ENCODE results near the gene LGALS9C. TPM values are rescaled to one million over a fixed set of nuclear protein-coding genes. Genes with fewer than 3 reads are reported as not detected.
"Not testable (repeated sequence)": the region's sequence is repeated elsewhere in the genome, so short reads cannot be mapped to it uniquely, and the experiment has no call there.

The LGALS9C gene
- total and polyA plus RNA-seq, 5 experiments from 2014 or later = not detected

DNA sequence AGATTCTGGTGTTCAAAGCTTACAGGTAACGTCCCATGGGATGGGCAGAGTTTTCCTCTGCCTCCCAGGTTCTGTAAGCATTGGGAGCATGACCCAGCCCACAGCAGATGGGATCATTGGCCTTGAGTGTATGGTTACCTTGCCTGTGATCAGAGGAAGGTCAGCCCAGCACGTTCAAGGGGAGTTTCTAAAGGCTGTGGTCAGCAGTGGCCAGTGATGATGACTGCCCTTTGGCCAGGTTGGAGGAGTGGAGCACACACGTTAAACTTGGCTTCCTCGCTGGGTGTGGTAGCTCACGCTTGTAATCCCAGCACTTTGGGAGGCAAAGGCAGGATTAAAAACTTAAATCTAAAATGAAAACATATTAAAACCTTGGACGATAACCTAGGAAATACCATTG lies 51.8 kb downstream of the LGALS9C start:
- H3K4me3 Mint-ChIP-seq, H3K9me3 Mint-ChIP-seq, POLR2A ChIA-PET, H3K36me3 Mint-ChIP-seq, H3K27me3 Mint-ChIP-seq, ATAC-seq, H3K4me1 Mint-ChIP-seq, DNase-seq, H3K27ac Mint-ChIP-seq: not testable (repeated sequence)

DNA sequence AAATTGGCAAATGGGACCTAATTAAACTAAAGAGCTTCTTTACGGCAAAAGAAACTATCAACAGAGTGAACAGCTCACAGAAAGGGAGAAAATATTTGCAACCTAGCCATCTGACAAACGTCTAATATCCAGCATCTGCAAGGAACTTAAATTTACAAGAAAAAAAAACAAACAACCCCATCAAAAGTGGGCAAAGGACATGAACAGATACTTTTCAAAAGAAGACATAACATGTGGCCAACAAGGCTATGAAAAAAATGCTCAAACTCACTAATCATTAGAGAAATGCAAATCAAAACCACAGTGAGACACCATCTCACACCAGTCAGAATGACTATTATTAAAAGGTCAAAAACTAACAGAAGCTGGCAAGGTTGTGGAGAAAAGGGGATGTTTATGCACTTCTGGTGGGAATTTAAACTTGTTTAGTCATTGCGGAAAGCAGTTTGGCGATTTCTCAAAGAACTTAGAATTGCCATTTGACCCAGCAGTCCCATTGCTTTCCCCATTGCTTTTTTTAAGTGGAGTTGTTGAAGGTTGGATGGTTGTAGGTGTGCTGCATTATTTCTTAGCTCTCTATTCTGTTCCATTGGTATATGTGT lies 52.4 kb downstream of the LGALS9C start:
- ATAC-seq, H3K4me1 Mint-ChIP-seq, POLR2A ChIA-PET, H3K27ac Mint-ChIP-seq, H3K9me3 Mint-ChIP-seq, H3K4me3 Mint-ChIP-seq, H3K27me3 Mint-ChIP-seq, DNase-seq, H3K36me3 Mint-ChIP-seq: not testable (repeated sequence)

DNA sequence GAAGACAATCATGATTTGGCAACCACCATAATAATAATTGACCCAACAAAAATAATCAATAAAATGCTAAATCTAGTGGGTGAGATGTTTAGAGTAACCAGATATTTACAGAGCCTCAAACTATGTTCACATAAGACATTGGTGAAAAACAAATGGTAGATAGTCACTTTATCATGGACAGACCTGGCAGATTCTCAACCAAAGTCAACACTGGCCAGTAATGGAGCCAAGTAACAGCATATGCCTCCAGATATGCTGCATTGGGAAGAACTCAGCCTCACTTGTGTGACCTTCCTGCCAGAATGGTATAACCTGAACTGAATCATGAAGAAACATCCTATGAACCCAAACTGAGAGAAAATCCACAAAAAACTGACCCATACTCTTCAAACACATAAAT lies 53.8 kb downstream of the LGALS9C start:
- ATAC-seq, H3K27me3 Mint-ChIP-seq, H3K4me1 Mint-ChIP-seq, H3K36me3 Mint-ChIP-seq, POLR2A ChIA-PET, H3K27ac Mint-ChIP-seq, H3K4me3 Mint-ChIP-seq, DNase-seq: not testable (repeated sequence)
- peaks cover 0 to 11% (median 0%) of the 10 kb centered on the region in 9 donors for H3K9me3 Mint-ChIP-seq

DNA sequence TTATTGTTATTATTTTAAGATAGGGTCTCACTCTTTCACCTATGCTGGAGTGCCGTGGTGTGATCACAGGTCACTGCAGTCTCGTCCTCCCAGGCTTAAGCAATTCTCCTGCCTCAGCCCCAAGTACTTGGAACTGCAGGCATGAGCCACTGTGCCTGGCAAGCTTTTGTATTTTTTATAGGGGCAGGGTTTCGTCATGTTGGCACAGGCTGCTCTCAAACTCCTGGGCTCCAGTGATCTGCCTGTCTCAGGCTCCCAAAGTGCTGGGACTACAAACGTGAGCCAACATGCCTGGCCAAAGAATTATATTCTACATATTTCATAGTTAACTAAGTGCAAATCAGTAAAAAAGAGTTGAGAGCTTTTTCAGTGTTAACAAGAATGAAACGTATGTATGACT lies 65.6 kb downstream of the LGALS9C start:
- H3K36me3 Mint-ChIP-seq, ATAC-seq, H3K27me3 Mint-ChIP-seq, POLR2A ChIA-PET, H3K4me3 Mint-ChIP-seq, H3K9me3 Mint-ChIP-seq, DNase-seq, H3K4me1 Mint-ChIP-seq, H3K27ac Mint-ChIP-seq: not testable (repeated sequence)

DNA sequence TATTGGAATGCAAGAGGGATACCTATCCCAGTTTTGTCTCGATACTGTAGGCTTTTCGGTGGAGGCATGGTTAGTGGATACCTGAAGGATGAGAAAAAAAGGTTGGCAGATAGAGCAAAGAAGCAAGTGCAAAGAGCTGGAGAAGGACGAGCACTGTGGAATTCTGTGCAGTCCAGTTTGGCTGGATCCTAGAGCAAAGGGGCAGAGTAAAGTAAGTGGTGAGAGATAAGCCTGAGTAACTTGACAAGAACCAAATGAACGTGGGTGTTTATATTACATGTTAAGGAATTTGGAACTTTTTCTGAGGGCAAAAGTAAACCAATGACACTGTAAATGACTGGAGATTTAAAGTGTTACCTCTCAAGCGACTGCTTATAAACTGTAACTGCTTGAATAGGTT lies 66.3 kb downstream of the LGALS9C start:
- H3K27ac Mint-ChIP-seq, H3K9me3 Mint-ChIP-seq, H3K36me3 Mint-ChIP-seq, H3K4me1 Mint-ChIP-seq, ATAC-seq, POLR2A ChIA-PET, H3K4me3 Mint-ChIP-seq, DNase-seq, H3K27me3 Mint-ChIP-seq: not testable (repeated sequence)

Other genes with a start within 250 kb of the LGALS9C start
- gene FLII, start 218.1 kb upstream of the LGALS9C start, total RNA-seq = 100 to 1,000 TPM; 318 to 327 TPM
- 100 to 1,000 TPM in 2 of 3 donors, 10 to 100 TPM in 1; 81.2 to 180 (median 100) TPM for gene FLII, start 218.1 kb upstream of the LGALS9C start, polyA plus RNA-seq
- 10 to 100 TPM; 16.7 to 17.4 TPM for gene MIEF2, start 216.1 kb upstream of the LGALS9C start, total RNA-seq
- 10 to 100 TPM; 10.7 to 14.4 (median 10.8) TPM for gene MIEF2, start 216.1 kb upstream of the LGALS9C start, polyA plus RNA-seq
- 10 to 100 TPM; 47.7 to 49.7 TPM for gene TOP3A, start 161.8 kb upstream of the LGALS9C start, total RNA-seq
- 10 to 100 TPM in 2 of 3 donors, 1 to 10 TPM in 1; 9.0 to 24.9 (median 13.5) TPM for gene TOP3A, start 161.8 kb upstream of the LGALS9C start, polyA plus RNA-seq
- gene SMCR8, start 161.5 kb upstream of the LGALS9C start, total RNA-seq = 10 to 100 TPM; 49.4 to 51.7 TPM
- 1 to 10 TPM; 3.0 to 6.0 (median 5.3) TPM for gene SMCR8, start 161.5 kb upstream of the LGALS9C start, polyA plus RNA-seq
- gene SHMT1, start 113.2 kb upstream of the LGALS9C start, total RNA-seq = 10 to 100 TPM; 17.1 to 20.1 TPM
- 10 to 100 TPM; 20.5 to 35.8 (median 35.7) TPM for gene SHMT1, start 113.2 kb upstream of the LGALS9C start, polyA plus RNA-seq
- not detected for gene EVPLL, start 99.0 kb upstream of the LGALS9C start, total RNA-seq
- under 1 TPM in 1 of 3 donors, not detected in 2; 0.08 TPM for gene EVPLL, start 99.0 kb upstream of the LGALS9C start, polyA plus RNA-seq
- gene TBC1D28, start 167.6 kb downstream of the LGALS9C start, total RNA-seq = not detected
- not detected for gene TBC1D28, start 167.6 kb downstream of the LGALS9C start, polyA plus RNA-seq
- 1 to 10 TPM; 4.8 to 6.3 TPM for gene FOXO3B, start 205.5 kb downstream of the LGALS9C start, total RNA-seq
- 1 to 10 TPM in 2 of 3 donors, under 1 TPM in 1; 0.91 to 4.2 (median 3.3) TPM for gene FOXO3B, start 205.5 kb downstream of the LGALS9C start, polyA plus RNA-seq

All from naive thymus-derived CD8-positive, alpha-beta T cell (primary cell).